Measurements from ENCODE around the gene PRDM8.
"Not testable (repeated sequence)": the region's sequence is repeated elsewhere in the genome, so short reads cannot be mapped to it uniquely, and the experiment has no call there.

PRDM8 gene

GRCh38 chr4:80231180-80231579, 33.9 kb downstream of the PRDM8 start:
- DNase-seq = no peak

GRCh38 chr4:80232707-80233370, 35.5 kb downstream of the PRDM8 start:
- DNase-seq = no peak

- no peak for DNase-seq
These were observed 36.1 kb downstream of the PRDM8 start for GRCh38 chr4:80233390-80233789.

- DNase-seq = no peak
These were observed 38.1 kb downstream of the PRDM8 start for GRCh38 chr4:80235451-80235850.

- no peak for DNase-seq
These were observed 40.7 kb downstream of the PRDM8 start for GRCh38 chr4:80237992-80238391.

GRCh38 chr4:80239480-80240150, 42.3 kb downstream of the PRDM8 start:
- no peak for DNase-seq

DNA sequence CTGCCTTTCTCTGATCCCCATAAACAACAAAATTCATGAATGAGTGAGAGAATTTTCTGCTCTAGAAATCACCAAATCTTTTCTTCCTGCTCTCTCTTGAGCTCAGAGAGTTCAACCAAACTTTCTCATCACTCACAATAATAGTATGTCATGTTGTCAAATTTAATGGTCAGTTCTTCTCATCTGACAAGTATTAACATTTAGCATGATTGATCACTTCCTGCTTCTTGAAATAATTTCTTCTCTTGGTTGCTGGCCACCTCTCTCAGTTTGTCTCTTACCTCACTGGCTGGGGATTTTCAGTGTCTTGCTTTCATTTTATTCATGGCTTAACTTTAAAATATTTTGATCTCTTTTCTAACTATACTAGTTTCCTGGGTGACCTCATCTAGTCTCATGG, 43.7 kb downstream of the PRDM8 start:
- DNase-seq = no peak

DNA sequence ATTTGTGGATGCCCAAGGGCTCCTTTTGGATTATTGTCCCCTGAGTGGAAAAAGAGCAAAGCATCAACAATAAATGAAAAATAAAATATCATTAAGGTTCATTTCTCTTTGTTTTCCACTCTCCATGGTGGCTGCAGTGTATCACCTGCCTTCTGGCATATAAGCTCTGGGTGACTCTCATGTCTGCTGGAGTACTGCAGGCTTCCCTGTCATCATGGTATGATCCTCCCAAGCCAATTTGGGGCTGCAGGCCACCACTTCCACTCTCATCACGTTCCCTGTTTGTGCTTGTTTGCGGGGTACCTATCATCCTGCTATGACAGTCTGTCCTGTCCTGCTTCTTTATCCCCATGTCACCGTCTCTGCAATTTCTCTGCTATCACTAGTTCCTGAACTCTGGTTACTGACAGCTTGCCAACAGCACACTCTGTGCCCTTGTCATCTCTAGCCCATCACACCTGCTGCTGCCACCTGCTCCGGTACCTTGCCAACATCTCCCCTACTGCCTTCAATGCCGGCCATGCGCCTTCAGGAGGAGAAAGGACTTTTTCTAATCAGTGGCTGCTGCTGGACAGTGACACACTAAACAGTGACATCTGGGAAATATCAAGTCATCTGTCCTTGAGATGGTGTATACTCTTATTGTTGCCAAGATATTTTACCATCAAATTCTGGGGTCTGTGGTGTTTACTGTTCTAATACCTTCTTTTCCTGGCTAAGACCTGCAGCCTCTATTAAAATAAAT, 46.1 kb downstream of the PRDM8 start:
- DNase-seq = no peak

DNA sequence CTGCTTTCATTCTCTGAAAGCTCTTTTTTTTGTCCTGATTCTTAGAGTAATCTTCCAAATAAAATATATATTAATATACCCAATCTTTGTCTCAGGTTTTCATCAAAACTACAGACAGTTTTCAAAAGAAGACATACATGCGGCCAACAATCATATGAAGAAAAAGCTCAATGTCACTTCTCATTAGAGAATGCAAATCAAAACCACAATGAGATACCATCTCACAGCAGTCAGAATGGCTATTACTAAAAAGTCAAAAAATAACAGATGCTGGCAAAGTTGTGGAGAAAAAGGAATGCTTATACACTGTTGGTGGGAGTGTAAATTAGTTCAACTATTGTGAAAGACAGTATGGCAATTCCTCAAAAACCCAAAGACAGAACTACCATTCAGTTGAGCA, 50.2 kb downstream of the PRDM8 start:
- DNase-seq = not testable (repeated sequence)

DNA sequence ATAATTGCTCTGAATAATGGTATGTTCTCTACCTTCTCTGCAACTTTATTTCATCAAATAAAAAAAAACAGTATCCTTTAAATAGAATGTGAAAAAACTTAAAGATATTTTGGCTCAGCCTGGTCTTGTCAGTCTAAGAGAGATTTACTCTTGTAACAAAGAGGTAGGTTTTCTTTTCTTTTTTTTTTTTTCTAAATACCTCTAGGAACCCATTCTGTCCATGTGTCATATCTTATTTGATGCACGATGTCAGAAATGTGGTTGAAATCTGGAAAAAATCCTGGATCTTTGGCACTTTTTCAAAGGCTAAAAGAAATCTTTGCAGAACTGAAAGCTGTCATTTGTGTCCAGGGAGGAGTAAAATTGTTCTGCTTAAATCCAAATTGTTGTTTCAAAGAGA, 51.8 kb downstream of the PRDM8 start:
- no peak for DNase-seq

DNA sequence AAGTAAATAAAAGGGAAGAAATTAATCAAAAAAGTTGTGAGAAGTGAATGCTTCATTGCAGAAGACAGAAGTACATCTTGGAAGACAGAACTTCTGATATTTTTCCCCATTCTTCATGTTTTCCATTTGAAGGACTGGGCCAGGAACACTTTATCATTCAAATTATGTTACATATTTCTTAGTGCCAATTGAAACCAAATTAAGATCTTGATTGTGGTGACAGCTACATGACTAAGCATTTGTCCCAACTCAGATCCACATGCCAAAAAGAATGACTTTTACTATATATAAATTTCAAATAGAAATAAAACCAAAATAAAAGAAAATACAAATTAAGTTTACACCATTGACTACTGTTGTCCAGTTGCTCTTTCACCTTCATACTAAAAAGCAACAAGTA, 55.1 kb downstream of the PRDM8 start:
- DNase-seq = no peak

- no peak for DNase-seq
These were observed 55.6 kb downstream of the PRDM8 start for GRCh38 chr4:80252953-80253352.

DNA sequence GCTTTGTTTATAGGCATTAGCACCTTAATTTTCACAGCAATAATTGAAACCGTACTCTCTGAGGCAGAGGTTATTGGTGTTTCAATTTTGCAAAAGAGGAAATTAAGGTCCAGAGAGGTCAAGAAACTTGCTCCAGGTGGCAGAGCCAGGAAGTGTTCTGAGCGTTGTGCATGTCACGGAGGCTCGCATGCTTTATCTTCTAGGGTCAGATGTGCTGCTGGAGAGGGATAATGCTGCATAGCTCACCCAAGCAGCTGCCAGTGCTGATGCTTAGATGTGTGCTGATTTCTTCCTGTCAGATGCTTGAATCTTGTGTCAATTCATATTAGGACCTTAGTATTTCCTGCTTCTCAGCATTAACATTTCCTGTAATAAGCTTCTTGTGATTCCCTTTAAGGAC, 56.2 kb downstream of the PRDM8 start:
- DNase-seq = no peak
